HCT116 (cell line): Measurements from ENCODE around the gene SART3. TPM values are rescaled to one million over a fixed set of nuclear protein-coding genes. Genes with fewer than 3 reads are reported as not detected.

ENCODE experiments used
- ATAC-seq: fragments of 200-7000 bp; cut with Tn5 transposase; 2 replicates; pipeline ENCODE4 v1.9.1; 2020; ENCODE audit warnings: mild to moderate bottlenecking, moderate library complexity
- BruUV-seq: library from RNA; stranded (reverse); fragments of 400-500 nt; replicated peaks from 2 replicates; lab custom pipeline; 2021; lab: Mats Ljungman, UMichigan
- CTCF ChIA-PET: fragments of 300-600 bp; sonication (Branson Sonifier 250); formaldehyde crosslinking; loops from one replicate; lab custom pipeline; 2021; ENCODE audit warnings: antibody characterized with exemption; lab: Charles Lee
- POLR2A ChIA-PET: fragments of 300-600, 350-600 bp; sonication (Branson Sonifier 250); formaldehyde crosslinking; loops from one replicate; lab custom pipeline; 2021; ENCODE audit warnings: antibody characterized with exemption; lab: Charles Lee
- RAD21 ChIA-PET, 2 experiments: fragments of 300-600 bp; sonication (Branson Sonifier 250); formaldehyde crosslinking; loops; one replicate each; lab custom pipeline; 2023; ENCODE audit warnings: low total read pairs in 2 of 2; ENCODE audit not compliant: uncharacterized antibody in 2 of 2, unreplicated experiment in 2 of 2, low non-redundant PET in 1 of 2; lab: Charles Lee
- DNase-seq: peaks from one replicate; pipeline ENCODE4 v3.0.0-alpha.2; 2010; ENCODE audit warnings: low read depth, low spot score
- H2AFZ ChIP-seq: fragments of 200-600 bp; shearing (Covaris generic), sonication (generic); 2 replicates; pipeline ENCODE4 v1.6.1; 2017; ENCODE audit warnings: low read depth, mixed run types, mixed read lengths, antibody characterized with exemption, low read length; ENCODE audit not compliant: poor library complexity, severe bottlenecking
- H3K27ac ChIP-seq: 2 replicates; pipeline ENCODE4 v1.5.1; 2012; ENCODE audit warnings: low read depth, low read length
- H3K27me3 ChIP-seq: fragments of 200-600 bp; sonication (generic); 2 replicates; pipeline ENCODE4 v1.6.1; 2016; ENCODE audit warnings: mixed run types, low read length, mixed read lengths; ENCODE audit not compliant: insufficient read depth
- H3K36me3 ChIP-seq, 2 experiments: fragments of 200-500 bp in 1 of 2; fragments of 200-600 bp in 1 of 2; sonication (Bioruptor generic) in 1 of 2; sonication (generic) in 1 of 2; 2 replicates each; pipeline versions ENCODE4 v1.5.1 to v1.6.1; 2014 to 2016; ENCODE audit warnings: low read length in 2 of 2, inconsistent platforms in 1 of 2, mixed read lengths in 1 of 2, mixed run types in 1 of 2; ENCODE audit not compliant: insufficient read depth in 2 of 2, control insufficient read depth in 1 of 2
- H3K4me1 ChIP-seq, 2 experiments: fragments of 200-600 bp in 1 of 2; sonication (generic) in 1 of 2; 2 replicates each; pipeline versions ENCODE4 v1.5.1 to v1.6.1; 2012 to 2017; ENCODE audit warnings: low read length in 2 of 2, inconsistent platforms in 1 of 2, mild to moderate bottlenecking in 1 of 2, mixed read lengths in 1 of 2, mixed run types in 1 of 2, moderate library complexity in 1 of 2; ENCODE audit not compliant: insufficient read depth in 2 of 2, control insufficient read depth in 1 of 2
- H3K4me2 ChIP-seq: fragments of 200-600 bp; sonication (generic); 2 replicates; pipeline ENCODE4 v1.6.1; 2017; ENCODE audit warnings: mixed run types, low read length, mixed read lengths
- H3K4me3 ChIP-seq, 2 experiments: fragments of 200-600 bp in 1 of 2; sonication (generic) in 1 of 2; replicated peaks in 1 of 2; 2 replicates each; pipeline ENCODE4 v1.5.1; 2011 to 2016; ENCODE audit warnings: low read length in 2 of 2, control low read depth in 1 of 2, low read depth in 1 of 2, mild to moderate bottlenecking in 1 of 2, mixed read lengths in 1 of 2, mixed run types in 1 of 2
- H3K79me2 ChIP-seq: fragments of 200-600 bp; sonication (generic); 2 replicates; pipeline ENCODE4 v1.6.1; 2017; ENCODE audit warnings: mild to moderate bottlenecking, mixed run types, low read length, moderate library complexity, mixed read lengths; ENCODE audit not compliant: insufficient read depth
- H3K9ac ChIP-seq: fragments of 200-600 bp; sonication (generic); 2 replicates; pipeline ENCODE4 v1.6.1; 2016; ENCODE audit warnings: low read length, mixed read lengths
- H3K9me2 ChIP-seq: fragments of 200-600 bp; sonication (generic), shearing (Covaris generic); 2 replicates; pipeline ENCODE4 v1.6.1; 2017; ENCODE audit warnings: mixed run types, mild to moderate bottlenecking, moderate library complexity; ENCODE audit not compliant: insufficient read depth
- H3K9me3 ChIP-seq, 2 experiments: fragments of 200-500 bp in 1 of 2; fragments of 200-600 bp in 1 of 2; sonication (Bioruptor generic) in 1 of 2; sonication (generic) in 1 of 2; 2 replicates each; pipeline ENCODE4 v1.6.1; 2014 to 2017; ENCODE audit warnings: low read length in 2 of 2, mixed read lengths in 2 of 2, inconsistent platforms in 1 of 2, low read depth in 1 of 2, mild to moderate bottlenecking in 1 of 2, mixed run types in 1 of 2, moderate library complexity in 1 of 2; ENCODE audit not compliant: control insufficient read depth in 1 of 2, insufficient read depth in 1 of 2
- H4K20me1 ChIP-seq: fragments of 200-600 bp; sonication (generic), shearing (Covaris generic); 2 replicates; pipeline ENCODE4 v1.6.1; 2017; ENCODE audit warnings: mixed run types, mild to moderate bottlenecking, moderate library complexity; ENCODE audit not compliant: insufficient read depth
- CBX3 ChIP-seq: IDR thresholded peaks from 2 replicates; pipeline ENCODE4 v1.6.1; 2012; ENCODE audit warnings: low read depth
- CEBPB ChIP-seq: IDR thresholded peaks from 2 replicates; pipeline ENCODE4 v1.6.1; 2012; ENCODE audit warnings: low read depth
- EGR1 ChIP-seq: IDR thresholded peaks from 2 replicates; pipeline ENCODE4 v1.6.1; 2012; ENCODE audit warnings: low read depth
- ELF1 ChIP-seq: IDR thresholded peaks from 2 replicates; pipeline ENCODE4 v1.6.1; 2012; ENCODE audit warnings: low read depth, borderline replicate concordance
- EZH2 ChIP-seq: fragments of 200-600 bp; sonication (generic); IDR thresholded peaks from 2 replicates; pipeline ENCODE4 v1.6.1; 2017; ENCODE audit warnings: antibody characterized with exemption, mixed run types
- EZH2phosphoT487 ChIP-seq: fragments of 200-600 bp; IDR thresholded peaks from 2 replicates; pipeline ENCODE4 v1.6.1; 2018; ENCODE audit warnings: antibody characterized with exemption, borderline replicate concordance
- POLR2A ChIP-seq: IDR thresholded peaks from 2 replicates; pipeline ENCODE4 v1.7.0; 2011; ENCODE audit warnings: borderline replicate concordance; ENCODE audit not compliant: insufficient read depth, insufficient read length; ENCODE audit errors: extremely low read depth
- SIN3A ChIP-seq: IDR thresholded peaks from 2 replicates; pipeline ENCODE4 v1.6.1; 2012; ENCODE audit warnings: low read depth
- TCF7L2 ChIP-seq: IDR thresholded peaks from 2 replicates; pipeline ENCODE4 v1.7.0; 2011; ENCODE audit warnings: borderline replicate concordance, inconsistent platforms; ENCODE audit not compliant: insufficient read depth, insufficient read length; ENCODE audit errors: extremely low read depth
- YY1 ChIP-seq: IDR thresholded peaks from 2 replicates; pipeline ENCODE4 v1.6.1; 2011; ENCODE audit warnings: low read length, low read depth, moderate library complexity, mild to moderate bottlenecking; ENCODE audit not compliant: insufficient replicate concordance; ENCODE audit errors: extremely low read depth
- ZFX ChIP-seq: fragments of 450-650 bp; IDR thresholded peaks from 2 replicates; pipeline ENCODE4 v1.6.1; 2017
- intact Hi-C: fragments of 100-400 bp; cut with micrococcal nuclease; formaldehyde crosslinking; loops from 2 replicates; pipeline ENCODE4 v1.10.0; 2022
- total RNA-seq: library from RNA; stranded (reverse); gene quantifications from one replicate; pipeline ENCODE4 v1.2.1, GENCODE V29; 2021; ENCODE audit not compliant: unreplicated experiment
- TF ChIP-seq, protein P1 (sequence below): IDR thresholded peaks from 2 replicates; pipeline ENCODE4 v1.6.1; 2011; ENCODE audit warnings: mild to moderate bottlenecking, low read length, moderate library complexity; ENCODE audit not compliant: insufficient replicate concordance; ENCODE audit errors: extremely low read depth
- TF ChIP-seq, protein P2 (sequence below): IDR thresholded peaks from 2 replicates; pipeline ENCODE4 v1.6.1; 2012; ENCODE audit warnings: low read depth
- TF ChIP-seq, protein P3 (sequence below): IDR thresholded peaks from 2 replicates; pipeline ENCODE4 v1.6.1; 2012
- TF ChIP-seq, protein P4 (sequence below): IDR thresholded peaks from 2 replicates; pipeline ENCODE4 v1.6.1; 2012

Gene SART3
- total RNA-seq, 1 experiment from 2014 or later = 76.1 TPM

DNA sequence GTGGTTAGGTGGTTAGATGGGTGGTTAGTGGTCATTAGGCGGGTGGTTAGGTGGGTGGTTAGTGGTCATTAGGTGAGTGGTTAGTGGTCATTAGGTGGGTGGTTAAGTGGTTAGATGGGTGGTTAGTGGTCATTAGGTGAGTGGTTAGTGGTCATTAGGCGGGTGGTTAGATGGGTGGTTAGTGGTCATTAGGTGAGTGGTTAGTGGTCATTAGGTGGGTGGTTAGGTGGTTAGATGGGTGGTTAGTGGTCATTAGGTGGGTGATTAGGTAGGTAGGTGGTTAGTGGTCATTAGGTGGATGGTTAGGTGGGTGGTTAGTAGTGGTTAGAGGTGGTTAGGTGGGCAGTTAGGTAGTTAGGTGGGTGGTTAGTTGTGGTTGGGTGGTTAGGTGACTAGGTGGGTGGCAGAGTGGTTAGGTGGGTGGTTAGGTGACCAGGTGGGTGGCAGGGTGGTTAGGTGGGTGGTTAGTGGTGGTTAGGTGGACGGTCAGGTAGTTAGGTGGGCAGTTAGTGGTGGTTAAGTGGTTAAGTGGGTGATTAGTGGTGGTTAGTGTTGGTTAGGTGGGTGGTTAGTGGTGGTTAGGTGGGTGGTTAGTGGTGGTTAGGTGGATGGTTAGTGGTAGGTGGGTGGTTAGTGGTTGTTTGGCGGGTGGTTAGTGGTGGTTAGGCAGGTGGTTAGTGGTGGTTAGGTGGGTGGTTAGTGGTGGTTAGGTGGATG is 44.9 kb upstream of the SART3 start (continued):
- TF ChIP-seq, protein P1, sequence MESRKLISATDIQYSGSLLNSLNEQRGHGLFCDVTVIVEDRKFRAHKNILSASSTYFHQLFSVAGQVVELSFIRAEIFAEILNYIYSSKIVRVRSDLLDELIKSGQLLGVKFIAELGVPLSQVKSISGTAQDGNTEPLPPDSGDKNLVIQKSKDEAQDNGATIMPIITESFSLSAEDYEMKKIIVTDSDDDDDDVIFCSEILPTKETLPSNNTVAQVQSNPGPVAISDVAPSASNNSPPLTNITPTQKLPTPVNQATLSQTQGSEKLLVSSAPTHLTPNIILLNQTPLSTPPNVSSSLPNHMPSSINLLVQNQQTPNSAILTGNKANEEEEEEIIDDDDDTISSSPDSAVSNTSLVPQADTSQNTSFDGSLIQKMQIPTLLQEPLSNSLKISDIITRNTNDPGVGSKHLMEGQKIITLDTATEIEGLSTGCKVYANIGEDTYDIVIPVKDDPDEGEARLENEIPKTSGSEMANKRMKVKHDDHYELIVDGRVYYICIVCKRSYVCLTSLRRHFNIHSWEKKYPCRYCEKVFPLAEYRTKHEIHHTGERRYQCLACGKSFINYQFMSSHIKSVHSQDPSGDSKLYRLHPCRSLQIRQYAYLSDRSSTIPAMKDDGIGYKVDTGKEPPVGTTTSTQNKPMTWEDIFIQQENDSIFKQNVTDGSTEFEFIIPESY = no peak

DNA sequence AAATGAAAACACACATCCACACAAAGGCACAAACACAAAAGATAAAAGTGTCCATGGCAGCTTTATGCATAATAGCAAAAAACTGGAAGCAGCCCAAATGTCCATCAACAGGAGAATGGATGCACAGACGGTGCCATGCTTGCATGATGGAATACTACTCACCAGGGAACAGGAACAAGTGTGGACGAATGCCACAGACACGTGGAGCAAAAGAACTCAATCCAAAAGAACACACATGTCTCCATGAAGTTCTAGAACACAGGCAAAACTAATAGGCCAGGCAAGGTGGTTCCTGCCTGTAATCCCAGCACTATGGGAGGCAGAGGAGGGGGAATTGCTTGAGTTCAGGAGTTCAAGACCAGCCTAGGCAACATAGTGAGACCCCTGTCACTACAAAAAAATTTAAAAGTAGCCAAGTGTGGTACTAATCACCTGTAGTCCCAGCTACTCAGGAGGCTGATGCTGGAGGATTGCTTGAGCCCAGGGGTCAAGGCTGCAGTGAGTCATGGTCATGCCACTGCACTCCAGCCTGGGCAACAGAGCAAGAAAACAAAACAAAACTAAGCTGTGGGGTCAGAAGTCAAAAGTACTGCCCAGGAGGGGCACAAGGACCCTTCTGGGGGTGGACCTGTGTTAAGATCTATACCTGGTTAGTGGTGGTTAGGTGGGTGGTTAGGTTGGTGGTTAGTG is 44.2 kb upstream of the SART3 start:
- Histone ChIP-seq H3K36me3 (no peaks in the 10 kb centered on the region), H4K20me1 (no peaks in the 10 kb centered on the region), H3K4me1 (peaks cover 0 to 7% of the 10 kb centered on the region in 2 experiments; a peak in 1 of 4 replicates), H3K79me2 (no peaks in the 10 kb centered on the region), H3K27me3 (no peaks in the 10 kb centered on the region), H3K4me2 (no peak overlapping the region), H3K4me3 (no peak overlapping the region), H3K9ac (no peak overlapping the region), H3K9me3 (no peaks in the 10 kb centered on the region), H2AFZ (no peak overlapping the region), H3K9me2 (no peaks in the 10 kb centered on the region), H3K27ac (no peak overlapping the region)
- ChIA-PET RAD21 (no interaction called here), POLR2A (no interaction called here), CTCF (no interaction called here)
- no peak for DNase-seq
- intact Hi-C loops = no loop called here
- ATAC-seq = peak; percentile 40; the same call in 1 of the 2 replicates
- BruUV-seq = no TSS peak
- TF ChIP-seq, protein P2, sequence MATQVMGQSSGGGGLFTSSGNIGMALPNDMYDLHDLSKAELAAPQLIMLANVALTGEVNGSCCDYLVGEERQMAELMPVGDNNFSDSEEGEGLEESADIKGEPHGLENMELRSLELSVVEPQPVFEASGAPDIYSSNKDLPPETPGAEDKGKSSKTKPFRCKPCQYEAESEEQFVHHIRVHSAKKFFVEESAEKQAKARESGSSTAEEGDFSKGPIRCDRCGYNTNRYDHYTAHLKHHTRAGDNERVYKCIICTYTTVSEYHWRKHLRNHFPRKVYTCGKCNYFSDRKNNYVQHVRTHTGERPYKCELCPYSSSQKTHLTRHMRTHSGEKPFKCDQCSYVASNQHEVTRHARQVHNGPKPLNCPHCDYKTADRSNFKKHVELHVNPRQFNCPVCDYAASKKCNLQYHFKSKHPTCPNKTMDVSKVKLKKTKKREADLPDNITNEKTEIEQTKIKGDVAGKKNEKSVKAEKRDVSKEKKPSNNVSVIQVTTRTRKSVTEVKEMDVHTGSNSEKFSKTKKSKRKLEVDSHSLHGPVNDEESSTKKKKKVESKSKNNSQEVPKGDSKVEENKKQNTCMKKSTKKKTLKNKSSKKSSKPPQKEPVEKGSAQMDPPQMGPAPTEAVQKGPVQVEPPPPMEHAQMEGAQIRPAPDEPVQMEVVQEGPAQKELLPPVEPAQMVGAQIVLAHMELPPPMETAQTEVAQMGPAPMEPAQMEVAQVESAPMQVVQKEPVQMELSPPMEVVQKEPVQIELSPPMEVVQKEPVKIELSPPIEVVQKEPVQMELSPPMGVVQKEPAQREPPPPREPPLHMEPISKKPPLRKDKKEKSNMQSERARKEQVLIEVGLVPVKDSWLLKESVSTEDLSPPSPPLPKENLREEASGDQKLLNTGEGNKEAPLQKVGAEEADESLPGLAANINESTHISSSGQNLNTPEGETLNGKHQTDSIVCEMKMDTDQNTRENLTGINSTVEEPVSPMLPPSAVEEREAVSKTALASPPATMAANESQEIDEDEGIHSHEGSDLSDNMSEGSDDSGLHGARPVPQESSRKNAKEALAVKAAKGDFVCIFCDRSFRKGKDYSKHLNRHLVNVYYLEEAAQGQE = no peak
- TF ChIP-seq EGR1 (no peak), POLR2A (no peak), YY1 (no peak), ZFX (no peak), CBX3 (no peak), TCF7L2 (no peak), EZH2 (no peak), ELF1 (no peak), CEBPB (no peak), SIN3A (no peak), EZH2phosphoT487 (no peak)
- TF ChIP-seq, protein P3, sequence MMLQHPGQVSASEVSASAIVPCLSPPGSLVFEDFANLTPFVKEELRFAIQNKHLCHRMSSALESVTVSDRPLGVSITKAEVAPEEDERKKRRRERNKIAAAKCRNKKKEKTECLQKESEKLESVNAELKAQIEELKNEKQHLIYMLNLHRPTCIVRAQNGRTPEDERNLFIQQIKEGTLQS = no peak
- TF ChIP-seq, protein P4, sequence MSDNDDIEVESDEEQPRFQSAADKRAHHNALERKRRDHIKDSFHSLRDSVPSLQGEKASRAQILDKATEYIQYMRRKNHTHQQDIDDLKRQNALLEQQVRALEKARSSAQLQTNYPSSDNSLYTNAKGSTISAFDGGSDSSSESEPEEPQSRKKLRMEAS = no peak
- TF ChIP-seq, protein P1 = no peak
